Neutrophil (primary cell): ENCODE results near the gene NFIA.

Source experiments
- H3K27ac ChIP-seq: fragments of 200-600 bp; sonication (generic); 2 replicates; pipeline ENCODE4 v1.5.1; 2016; ENCODE audit warnings: mild to moderate bottlenecking, moderate library complexity
- H3K27me3 ChIP-seq: fragments of 200-600 bp; sonication (generic); 2 replicates; pipeline ENCODE4 v1.6.0; 2016; ENCODE audit warnings: mild to moderate bottlenecking
- H3K36me3 ChIP-seq: fragments of 200-600 bp; sonication (generic); 2 replicates; pipeline ENCODE4 v1.5.1; 2017
- H3K4me1 ChIP-seq, 2 experiments: fragments of 200-600 bp in 1 of 2; sonication (generic) in 1 of 2; 1 replicate in 1 of 2; 2 replicates in 1 of 2; pipeline versions ENCODE4 v1.5.1 to v1.6.1; 2013 to 2016; ENCODE audit warnings: low read depth in 1 of 2, low read length in 1 of 2, mild to moderate bottlenecking in 1 of 2, moderate library complexity in 1 of 2; ENCODE audit not compliant: control insufficient read depth in 1 of 2, insufficient read depth in 1 of 2
- H3K4me3 ChIP-seq, 2 experiments: fragments of 200-600 bp in 1 of 2; sonication (generic) in 1 of 2; 1 replicate in 1 of 2; 2 replicates in 1 of 2; pipeline ENCODE4 v1.5.1; 2013 to 2016; ENCODE audit warnings: low read depth in 1 of 2, low read length in 1 of 2, mild to moderate bottlenecking in 1 of 2, moderate library complexity in 1 of 2
- H3K9me3 ChIP-seq: fragments of 200-600 bp; sonication (generic); 2 replicates; pipeline ENCODE4 v1.5.1; 2016
- TF ChIP-seq, protein P1 (sequence below): fragments of 200-600 bp; sonication (generic); IDR thresholded peaks from 2 replicates; pipeline ENCODE4 v1.5.1; 2016; ENCODE audit warnings: antibody characterized with exemption

Gene NFIA

GRCh38 chr1:61259379-61260148 is 177.2 kb downstream of the NFIA start:
- Histone ChIP-seq H3K9me3 (no peaks in the 10 kb centered on the region), H3K36me3 (no peaks in the 10 kb centered on the region), H3K4me1 (peaks cover 13 to 15% of the 10 kb centered on the region in 2 experiments), H3K27me3 (no peaks in the 10 kb centered on the region), H3K4me3 (no peak overlapping the region), H3K27ac (no peak overlapping the region)
- TF ChIP-seq, protein P1, sequence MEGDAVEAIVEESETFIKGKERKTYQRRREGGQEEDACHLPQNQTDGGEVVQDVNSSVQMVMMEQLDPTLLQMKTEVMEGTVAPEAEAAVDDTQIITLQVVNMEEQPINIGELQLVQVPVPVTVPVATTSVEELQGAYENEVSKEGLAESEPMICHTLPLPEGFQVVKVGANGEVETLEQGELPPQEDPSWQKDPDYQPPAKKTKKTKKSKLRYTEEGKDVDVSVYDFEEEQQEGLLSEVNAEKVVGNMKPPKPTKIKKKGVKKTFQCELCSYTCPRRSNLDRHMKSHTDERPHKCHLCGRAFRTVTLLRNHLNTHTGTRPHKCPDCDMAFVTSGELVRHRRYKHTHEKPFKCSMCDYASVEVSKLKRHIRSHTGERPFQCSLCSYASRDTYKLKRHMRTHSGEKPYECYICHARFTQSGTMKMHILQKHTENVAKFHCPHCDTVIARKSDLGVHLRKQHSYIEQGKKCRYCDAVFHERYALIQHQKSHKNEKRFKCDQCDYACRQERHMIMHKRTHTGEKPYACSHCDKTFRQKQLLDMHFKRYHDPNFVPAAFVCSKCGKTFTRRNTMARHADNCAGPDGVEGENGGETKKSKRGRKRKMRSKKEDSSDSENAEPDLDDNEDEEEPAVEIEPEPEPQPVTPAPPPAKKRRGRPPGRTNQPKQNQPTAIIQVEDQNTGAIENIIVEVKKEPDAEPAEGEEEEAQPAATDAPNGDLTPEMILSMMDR = no peak

- Histone ChIP-seq H3K4me3 (no peak overlapping the region), H3K27ac (no peak overlapping the region), H3K27me3 (no peaks in the 10 kb centered on the region), H3K4me1 (peaks cover 7 to 9% of the 10 kb centered on the region in 2 experiments), H3K36me3 (no peaks in the 10 kb centered on the region), H3K9me3 (no peaks in the 10 kb centered on the region)
- TF ChIP-seq, protein P1 = no peak
Observed at GRCh38 chr1:61260171-61260570, 177.8 kb downstream of the NFIA start.

- H3K27ac ChIP-seq = no peak overlapping the region
- TF ChIP-seq, protein P1 = no peak
Observed at GRCh38 chr1:61261595-61261994, 179.2 kb downstream of the NFIA start.

GRCh38 chr1:61263905-61264824 is 181.8 kb downstream of the NFIA start:
- TF ChIP-seq, protein P1 = no peak

More at GRCh38 chr1:61261595-61261994, 179.2 kb downstream of the NFIA start:
- no peaks in the 10 kb centered on the region for H3K36me3 ChIP-seq
- no peaks in the 10 kb centered on the region for H3K4me1 ChIP-seq
- H3K27me3 ChIP-seq = no peaks in the 10 kb centered on the region
- H3K9me3 ChIP-seq = no peaks in the 10 kb centered on the region
- no peak overlapping the region for H3K4me3 ChIP-seq

GRCh38 chr1:61264825-61265242 is 182.5 kb downstream of the NFIA start:
- H3K4me1 ChIP-seq = no peaks in the 10 kb centered on the region
- no peaks in the 10 kb centered on the region for H3K36me3 ChIP-seq
- no peaks in the 10 kb centered on the region for H3K9me3 ChIP-seq
- H3K27ac ChIP-seq = no peak overlapping the region
- H3K27me3 ChIP-seq = no peaks in the 10 kb centered on the region
- no peak overlapping the region for H3K4me3 ChIP-seq
- TF ChIP-seq, protein P1 = no peak

More at GRCh38 chr1:61263905-61264824, 181.8 kb downstream of the NFIA start:
- Histone ChIP-seq H3K9me3 (no peaks in the 10 kb centered on the region), H3K27ac (no peak overlapping the region), H3K36me3 (no peaks in the 10 kb centered on the region), H3K4me1 (no peaks in the 10 kb centered on the region), H3K4me3 (no peak overlapping the region), H3K27me3 (no peaks in the 10 kb centered on the region)
